ENCODE data around the gene SOX8.

- TF ChIP-seq CTCF (IDR thresholded peaks at IDR 0.05; ENCODE audit: insufficient read depth, low read length, poor library complexity, severe bottlenecking) (no peak), EZH2phosphoT487 (conservative IDR thresholded peaks at IDR 0.05; ENCODE audit: low read length) (no peak)
Observed at GRCh38 chr16:1033128-1033679, 51.6 kb downstream of the SOX8 start.

Measured in SU-DHL-6 (cell line).